Measurements from ENCODE around the gene FAM168B.
"Not testable (repeated sequence)": the region's sequence is repeated elsewhere in the genome, so short reads cannot be mapped to it uniquely, and the experiment has no call there.

Gene FAM168B

DNA sequence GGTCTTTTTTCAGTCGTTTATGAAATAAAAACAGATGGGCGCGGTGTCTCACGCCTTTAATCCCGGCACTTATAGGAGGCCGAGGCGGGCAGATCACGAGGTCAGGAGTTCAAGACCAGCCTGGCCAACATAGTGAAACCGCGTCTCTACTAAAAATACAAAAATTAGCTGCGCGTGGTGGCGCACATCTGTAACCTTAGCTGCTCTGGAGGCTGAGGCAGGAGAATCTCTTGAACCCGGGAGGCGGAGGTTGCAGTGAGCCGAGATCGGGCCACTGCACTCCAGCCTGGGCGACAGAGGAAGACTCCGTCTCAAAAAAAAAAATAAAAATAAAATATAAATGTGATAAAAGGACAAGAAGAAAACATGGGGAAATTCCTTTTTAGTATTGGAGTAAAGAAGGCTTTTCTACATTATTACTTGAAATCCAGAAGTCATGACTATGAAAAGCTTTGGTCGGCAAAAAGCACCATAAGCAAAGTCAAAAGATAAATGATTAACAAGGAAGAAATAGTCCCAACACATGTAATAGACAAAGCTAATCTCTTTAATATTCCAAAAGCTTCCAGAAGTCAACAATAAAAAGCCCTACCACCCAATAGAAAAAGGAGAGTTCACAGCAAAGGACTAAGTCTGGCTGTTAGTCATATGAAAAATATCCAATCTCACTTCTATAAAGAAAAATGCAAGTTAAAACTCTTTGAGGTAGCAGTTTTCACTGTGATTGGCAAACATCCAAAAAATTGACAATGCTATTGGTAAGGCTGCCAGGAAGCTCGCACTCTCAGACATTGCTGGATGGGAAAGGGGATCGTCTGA is 1.4 kb upstream of the FAM168B start:
- DNase-seq, result no peak

DNA sequence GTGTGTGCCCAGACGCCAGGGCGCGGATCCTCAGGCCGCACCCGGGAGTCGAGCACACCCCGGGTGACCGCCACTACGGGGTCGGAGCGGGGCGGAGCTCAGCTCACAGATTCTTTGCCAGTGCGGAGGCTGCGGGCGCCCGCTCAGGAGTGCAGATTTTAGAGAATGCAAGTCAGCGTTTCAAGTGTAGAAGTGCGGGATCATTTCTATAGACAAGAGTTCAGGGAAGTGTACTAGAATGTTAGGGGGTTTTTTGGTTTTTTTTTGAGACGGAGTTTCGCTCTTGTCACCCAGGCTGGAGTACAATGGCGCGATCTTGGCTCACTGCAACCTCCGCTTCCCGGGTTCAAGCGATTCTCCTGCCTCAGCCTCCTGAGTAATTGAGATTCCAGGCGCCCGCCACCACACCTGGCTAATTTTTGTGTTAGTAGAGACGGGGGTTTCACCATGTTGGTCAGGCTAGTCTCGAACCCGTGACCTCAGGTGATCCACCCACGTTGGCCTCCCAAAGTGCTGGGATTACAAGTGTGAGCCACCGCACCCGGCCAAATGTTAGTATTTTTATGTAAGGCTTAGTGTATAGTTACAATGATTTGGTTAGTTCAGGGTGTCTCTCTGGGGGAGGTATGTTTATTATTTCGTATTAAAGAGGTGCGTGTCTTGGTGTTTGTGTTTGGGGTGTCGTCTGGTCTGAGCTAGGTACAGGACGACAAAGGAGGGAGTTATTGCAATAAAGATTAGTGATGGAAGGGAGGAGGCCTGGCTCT is 619 bp upstream of the FAM168B start:
- DNase-seq, result peak in 1 of 2 experiments; percentile 69

DNA sequence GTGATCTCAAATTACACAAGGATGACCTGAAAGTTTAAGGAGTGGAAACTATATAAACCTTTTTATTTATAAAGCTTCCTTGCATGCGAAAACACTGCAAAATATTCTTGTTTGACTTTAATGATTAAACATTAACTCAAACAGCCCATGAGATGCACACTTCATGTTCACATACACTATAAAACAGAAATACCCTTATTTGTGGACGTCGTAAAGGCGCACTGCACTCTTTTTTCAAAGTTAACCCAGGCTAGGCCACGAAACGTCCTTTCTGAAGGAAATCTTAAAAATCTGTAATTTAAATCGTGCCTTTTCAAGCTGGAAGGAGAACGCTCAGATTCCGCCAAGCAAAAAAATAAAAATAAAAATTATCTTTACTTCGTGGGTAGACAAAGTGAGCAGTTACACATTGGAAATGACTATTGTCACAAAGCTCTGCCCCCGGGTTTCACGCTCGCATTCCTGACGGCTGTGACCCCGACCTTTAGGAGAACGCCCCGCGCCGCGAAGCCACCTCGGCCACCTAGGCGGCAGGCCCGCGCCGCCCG is 728 bp downstream of the FAM168B start:
- DNase-seq, result no peak

GRCh38 chr2:131085646-131086045 is 7.6 kb downstream of the FAM168B start:
- DNase-seq, result no peak

DNA sequence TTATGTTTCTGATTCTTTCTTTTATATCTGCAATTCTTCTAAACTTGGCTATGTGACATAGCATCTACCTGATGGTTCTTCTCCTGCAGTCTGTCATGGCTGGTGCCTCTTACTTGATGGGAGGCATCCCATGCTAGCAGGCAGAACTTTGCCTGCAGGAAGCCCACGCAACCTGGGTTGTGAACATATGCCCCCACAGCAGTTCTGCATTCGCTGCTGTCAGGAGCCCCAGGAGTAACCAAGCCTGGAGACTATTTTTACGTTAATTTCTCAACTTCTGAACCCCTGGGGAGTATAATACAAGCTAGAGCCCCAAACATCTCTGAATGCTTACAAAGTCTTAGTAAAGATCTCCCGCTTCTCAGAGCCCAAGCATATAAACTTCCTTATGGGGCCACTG is 12.1 kb downstream of the FAM168B start:
- no peak for DNase-seq

DNA sequence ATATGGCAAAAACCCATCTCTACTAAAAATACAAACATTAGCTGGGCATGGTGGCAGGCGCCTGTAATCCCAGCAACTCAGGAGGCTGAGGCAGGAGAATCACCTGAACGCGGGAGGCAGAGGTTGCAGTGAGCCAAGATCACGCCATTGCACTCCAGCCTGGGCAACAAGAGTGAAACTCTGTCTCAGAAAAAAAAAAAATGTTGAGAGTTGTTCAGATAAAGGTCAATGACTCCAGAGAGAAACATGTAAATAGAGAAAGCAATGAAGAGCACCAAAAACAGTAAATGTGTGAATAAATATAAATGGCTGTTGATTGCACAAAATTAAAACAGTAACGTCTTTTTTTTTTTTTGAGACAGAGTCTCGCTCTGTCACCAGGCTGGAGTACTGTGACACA is 13.3 kb downstream of the FAM168B start:
- not testable (repeated sequence) for DNase-seq

DNA sequence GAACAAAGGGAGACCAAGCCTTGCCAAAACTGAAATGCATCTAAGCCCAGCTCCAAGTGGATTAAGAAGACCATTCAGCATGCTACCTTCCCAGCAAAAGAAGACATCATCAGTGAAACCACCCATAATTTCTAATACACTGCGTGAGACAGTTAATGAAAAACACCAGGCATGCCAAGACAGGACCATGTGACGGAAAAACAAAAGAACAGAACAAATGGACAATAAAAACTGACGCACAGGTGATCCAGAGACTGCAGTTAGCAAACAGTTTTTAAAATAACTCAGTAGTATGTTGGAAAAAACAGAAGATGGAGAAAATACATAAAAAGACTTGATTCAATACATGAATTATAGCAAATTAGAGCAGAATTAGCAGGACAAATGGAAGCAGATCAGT is 15.3 kb downstream of the FAM168B start:
- DNase-seq, result no peak

DNA sequence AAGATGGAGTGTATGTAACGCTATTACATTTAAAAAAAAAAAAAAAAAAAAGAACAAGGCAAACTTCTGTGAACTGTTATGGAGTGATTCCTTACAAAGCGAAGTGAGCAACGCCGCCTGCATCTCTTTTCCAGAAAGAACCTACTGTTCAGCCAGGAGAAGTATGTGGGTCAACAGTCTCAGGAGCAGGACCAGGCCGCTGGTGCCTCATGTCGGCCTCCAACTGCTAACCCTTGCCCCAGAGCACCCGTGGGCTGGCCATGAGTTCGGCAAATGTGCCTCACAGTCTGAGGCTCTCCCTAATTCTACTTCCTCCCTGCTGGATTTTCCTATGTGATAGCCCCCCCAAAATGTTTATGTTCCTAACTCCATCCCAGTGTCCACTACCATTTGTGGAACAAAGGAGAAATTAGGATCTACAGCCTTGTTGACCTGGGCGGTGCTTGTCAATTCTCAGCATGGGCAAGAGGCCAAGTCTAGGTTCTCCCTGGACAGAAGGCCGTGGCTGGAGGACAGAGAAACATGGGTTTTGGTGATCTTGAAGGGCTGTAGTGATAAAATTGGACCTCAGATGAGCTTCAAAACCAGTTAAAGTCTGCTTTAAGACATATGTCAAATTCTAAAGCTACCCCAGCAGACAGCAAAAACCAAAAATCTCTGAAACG is 15.9 kb downstream of the FAM168B start:
- DNase-seq, result no peak

- no peak for DNase-seq
Measured at GRCh38 chr2:131076707-131077106, 16.6 kb downstream of the FAM168B start.

- DNase-seq, result not testable (repeated sequence)
Measured at GRCh38 chr2:131075578-131075977, 17.7 kb downstream of the FAM168B start.

- not testable (repeated sequence) for DNase-seq
Measured at GRCh38 chr2:131068172-131068571, 25.1 kb downstream of the FAM168B start.

GRCh38 chr2:131067465-131068125 is 25.7 kb downstream of the FAM168B start:
- DNase-seq, result no peak

DNA sequence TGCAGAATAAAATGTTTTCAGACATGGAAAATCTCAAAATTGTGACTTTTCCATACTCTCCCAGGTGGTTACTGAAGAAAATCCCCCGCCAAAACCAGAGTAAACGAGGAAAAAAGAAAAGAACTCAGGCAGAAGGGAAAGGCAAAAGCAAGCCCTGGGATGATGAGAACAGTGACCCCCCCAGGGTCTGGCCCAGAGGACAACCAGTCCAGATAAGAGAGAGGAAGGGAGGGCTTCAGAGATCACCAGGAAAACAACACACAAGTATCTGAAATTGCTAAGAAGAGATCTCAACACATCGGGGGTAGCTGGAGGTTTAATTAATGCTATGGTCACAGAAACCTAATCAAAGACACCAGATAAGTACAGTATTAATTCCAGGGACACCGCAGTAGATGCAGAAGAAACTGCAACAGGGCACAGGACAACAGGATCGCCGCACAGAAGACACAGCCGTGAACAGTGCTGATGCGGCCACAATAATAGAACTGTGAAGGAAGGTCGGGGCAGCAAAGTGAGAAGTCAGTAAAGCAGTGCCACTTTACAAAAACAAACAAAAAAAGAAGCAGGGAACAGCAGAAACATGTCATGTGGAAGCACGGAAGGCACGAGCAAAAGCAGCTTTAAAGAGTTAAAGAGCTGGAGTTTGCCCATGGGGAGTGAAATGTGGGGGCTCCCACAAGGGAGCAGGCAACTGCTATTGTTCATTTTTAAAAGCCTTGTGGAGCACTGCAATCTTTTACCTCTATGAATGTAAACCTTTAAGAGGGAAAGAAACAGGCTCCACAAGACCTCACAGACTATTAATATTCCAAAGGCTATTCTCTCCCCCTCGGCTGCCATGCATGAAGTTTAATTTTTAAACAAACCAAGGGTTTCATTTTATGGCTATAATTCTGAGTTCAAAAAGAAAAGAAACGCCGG is 28.4 kb downstream of the FAM168B start:
- DNase-seq, result no peak

DNA sequence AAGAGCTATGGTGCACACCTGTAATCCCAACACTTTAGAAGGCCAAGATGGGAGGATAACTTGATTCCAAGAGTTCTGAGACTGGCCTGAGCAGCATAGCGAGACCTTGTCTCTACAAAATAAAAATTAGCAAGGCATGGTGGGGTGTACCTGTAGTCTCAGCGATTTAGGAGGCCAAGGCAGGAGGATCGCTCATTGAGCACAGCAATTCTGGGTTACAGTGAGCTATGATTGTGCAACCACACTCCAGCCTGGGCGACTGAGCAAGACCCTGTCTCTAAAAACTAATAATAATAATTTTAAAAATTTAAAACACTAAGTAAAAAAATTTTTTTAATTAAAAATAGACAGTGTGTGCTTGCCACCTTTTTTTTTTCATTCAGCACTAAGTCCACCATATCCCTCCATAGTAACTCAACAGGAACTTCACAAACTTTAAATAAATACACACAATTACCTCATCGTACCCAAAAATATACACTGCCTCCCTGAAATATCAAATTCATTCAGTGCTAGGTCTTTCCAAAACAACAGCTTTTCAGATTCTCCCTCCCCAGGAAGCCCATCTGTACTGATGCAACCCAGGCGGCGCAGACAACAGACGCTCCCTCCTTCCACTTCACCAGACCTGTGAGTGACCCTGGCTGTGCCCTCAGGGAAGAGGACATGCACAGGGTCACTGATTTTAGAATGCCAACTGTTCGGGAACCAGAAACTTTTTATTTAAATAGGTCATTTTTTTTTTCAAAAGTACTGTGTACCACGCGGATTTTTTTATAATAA is 29.6 kb downstream of the FAM168B start:
- no peak for DNase-seq

- no peak for DNase-seq
Measured at GRCh38 chr2:131058920-131059319, 34.3 kb downstream of the FAM168B start.

GRCh38 chr2:131058214-131058843 is 34.9 kb downstream of the FAM168B start:
- no peak for DNase-seq

GRCh38 chr2:131056932-131057287 is 36.4 kb downstream of the FAM168B start:
- no peak for DNase-seq

DNA sequence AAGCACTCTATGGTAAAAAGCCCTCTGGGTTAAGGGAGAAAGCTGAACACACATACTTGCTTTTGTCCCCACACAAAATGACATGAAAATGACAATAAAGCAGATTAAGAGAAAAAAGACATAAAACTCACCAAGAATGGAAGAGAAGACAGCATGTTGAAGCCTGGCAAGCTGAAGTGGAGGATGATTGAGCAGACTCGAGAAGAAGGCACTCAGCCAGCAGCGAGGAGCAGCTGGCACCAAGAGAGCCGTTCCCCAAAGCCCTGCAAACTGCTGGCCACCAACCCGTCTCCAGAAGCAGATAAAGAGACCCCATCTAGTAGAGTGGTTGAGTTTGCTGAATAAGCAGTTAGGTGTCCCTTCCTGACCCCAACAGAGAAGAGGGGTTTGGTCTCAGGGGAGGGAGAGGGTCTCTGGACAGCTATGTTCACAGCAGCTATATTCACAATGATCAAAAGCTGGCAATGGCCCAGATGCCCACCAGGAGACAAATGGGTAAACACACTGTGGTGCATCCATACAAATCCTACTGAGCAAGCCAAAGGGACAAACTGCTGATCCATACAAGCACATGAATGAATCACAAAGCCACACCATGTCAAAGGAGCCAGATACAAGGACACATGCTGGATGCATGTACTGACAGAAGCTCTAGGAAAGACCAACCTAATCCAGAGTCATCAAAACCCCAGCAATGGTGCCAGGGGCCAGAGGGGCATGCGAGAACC is 36.9 kb downstream of the FAM168B start:
- DNase-seq, result no peak

GRCh38 chr2:131055169-131056065 is 37.8 kb downstream of the FAM168B start:
- DNase-seq, result no peak
